ENCODE results near the gene NEBL.

DNA sequence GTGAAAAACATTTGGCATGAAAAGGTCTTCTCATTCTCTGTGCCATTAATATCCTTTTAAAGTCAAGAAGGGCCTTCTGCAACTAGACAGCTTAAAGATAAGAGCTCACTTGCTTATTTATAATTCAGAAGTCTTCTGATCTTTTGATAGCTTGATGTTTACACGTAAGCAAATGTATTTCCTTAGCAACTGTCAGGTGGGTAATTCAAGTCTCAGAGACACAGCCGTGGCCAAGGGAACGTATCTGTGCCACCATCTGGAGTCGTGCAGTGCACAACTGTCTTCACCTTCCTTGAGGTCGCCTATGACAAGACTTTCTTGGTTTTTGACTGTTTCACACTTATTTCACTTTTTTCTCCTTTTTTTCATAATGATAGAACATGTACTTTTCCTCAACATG lies 4.0 kb upstream of the NEBL start:
- TF ChIP-seq TAF1 (IDR thresholded peaks at IDR 0.05; ENCODE audit: low read depth, low read length) (no peak), POLR2A (IDR thresholded peaks at IDR 0.05; ENCODE audit: low read depth, low read length) (no peak), POLR2AphosphoS5 (IDR thresholded peaks at IDR 0.05; ENCODE audit: low read depth, low read length) (no peak), SPI1 (IDR thresholded peaks at IDR 0.05; ENCODE audit: low read depth, low read length) (no peak), POU2F2 (IDR thresholded peaks at IDR 0.05; ENCODE audit: low read depth, low read length) (no peak), PAX5 (IDR thresholded peaks at IDR 0.05; ENCODE audit: insufficient read depth, low read length, severe bottlenecking) (no peak)
